Mammary epithelial cell (primary cell): ENCODE results near the gene TCHP.

Experiments used
- EZH2 ChIP-seq: IDR thresholded peaks from 2 replicates; pipeline ENCODE4 v1.6.1; 2012; ENCODE audit warnings: low read length, inconsistent platforms, borderline replicate concordance
- TF ChIP-seq, protein P1 (sequence below), 2 donors: IDR thresholded peaks in 1 of 2; conservative IDR thresholded peaks in 1 of 2; 2 replicates each; pipeline ENCODE4 v1.5.1; 2011 to 2012; ENCODE audit warnings: inconsistent platforms in 2 of 2, low read length in 2 of 2, mild to moderate bottlenecking in 2 of 2, control low read depth in 1 of 2, low read depth in 1 of 2; ENCODE audit not compliant: insufficient read depth in 1 of 2; ENCODE audit errors: extremely low read depth in 1 of 2

DNA sequence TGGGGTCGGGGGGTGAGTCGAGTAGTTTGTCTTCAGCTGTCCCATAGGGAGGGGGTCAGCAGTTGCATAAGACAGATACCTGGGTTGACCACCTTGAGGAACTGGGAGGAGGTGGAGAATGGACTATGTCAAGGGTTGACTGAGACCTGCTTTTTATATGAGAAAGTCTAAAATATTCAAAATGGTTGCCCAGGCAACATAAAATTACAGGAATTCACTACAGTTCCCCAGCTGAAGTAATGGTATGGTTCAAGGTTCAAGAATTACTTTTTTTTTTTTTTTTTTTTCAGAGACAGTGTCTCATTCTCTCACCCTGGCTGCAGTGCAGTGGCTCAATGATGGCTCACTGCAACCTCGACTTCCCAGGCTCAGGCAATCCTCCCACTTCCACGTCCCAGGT, 5.1 kb upstream of the TCHP start:
- TF ChIP-seq, protein P1, sequence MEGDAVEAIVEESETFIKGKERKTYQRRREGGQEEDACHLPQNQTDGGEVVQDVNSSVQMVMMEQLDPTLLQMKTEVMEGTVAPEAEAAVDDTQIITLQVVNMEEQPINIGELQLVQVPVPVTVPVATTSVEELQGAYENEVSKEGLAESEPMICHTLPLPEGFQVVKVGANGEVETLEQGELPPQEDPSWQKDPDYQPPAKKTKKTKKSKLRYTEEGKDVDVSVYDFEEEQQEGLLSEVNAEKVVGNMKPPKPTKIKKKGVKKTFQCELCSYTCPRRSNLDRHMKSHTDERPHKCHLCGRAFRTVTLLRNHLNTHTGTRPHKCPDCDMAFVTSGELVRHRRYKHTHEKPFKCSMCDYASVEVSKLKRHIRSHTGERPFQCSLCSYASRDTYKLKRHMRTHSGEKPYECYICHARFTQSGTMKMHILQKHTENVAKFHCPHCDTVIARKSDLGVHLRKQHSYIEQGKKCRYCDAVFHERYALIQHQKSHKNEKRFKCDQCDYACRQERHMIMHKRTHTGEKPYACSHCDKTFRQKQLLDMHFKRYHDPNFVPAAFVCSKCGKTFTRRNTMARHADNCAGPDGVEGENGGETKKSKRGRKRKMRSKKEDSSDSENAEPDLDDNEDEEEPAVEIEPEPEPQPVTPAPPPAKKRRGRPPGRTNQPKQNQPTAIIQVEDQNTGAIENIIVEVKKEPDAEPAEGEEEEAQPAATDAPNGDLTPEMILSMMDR (conservative IDR thresholded peaks at IDR 0.05 in 1 of 2, IDR thresholded peaks at IDR 0.05 in 1 of 2; ENCODE audit: extremely low read depth in 1 of 2, insufficient read depth in 1 of 2, low read depth in 1 of 2, low read length in 2 of 2), result no peak
- no peak for TF ChIP-seq EZH2
